ENCODE data around the gene MED13L. TPM values are rescaled to one million over a fixed set of nuclear protein-coding genes. Genes with fewer than 3 reads are reported as not detected.

MED13L gene
- total RNA-seq, 2 donors from 2014 or later = 88.9 to 140 TPM

DNA sequence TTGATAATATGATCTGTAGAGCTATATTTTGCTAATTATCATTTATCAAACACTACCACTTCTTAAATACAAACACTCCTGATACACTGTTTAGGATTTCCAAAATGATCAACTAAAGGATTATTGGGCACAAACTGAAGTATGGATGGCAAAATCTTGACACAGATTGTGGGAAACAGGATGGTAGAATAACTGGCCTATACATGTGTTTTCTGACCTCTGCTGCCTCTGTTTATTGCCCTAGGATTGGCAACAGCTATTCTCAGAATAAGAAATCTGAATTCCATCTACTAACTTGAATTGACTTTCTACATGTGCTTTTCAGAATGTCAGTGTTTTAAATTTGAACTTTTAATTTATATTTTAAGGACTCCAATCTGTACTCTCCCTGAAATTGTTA, 209.1 kb downstream of the MED13L start:
- no peak overlapping the region for H3K4me3 ChIP-seq
- no peak for DNase-seq (ENCODE audit: low spot score)
- peaks cover 3% of the 10 kb centered on the region for H3K4me1 ChIP-seq (replicated peaks)
- H3K36me3 ChIP-seq = no peaks in the 10 kb centered on the region
- no peak overlapping the region for H3K27ac ChIP-seq
- H3K9me3 ChIP-seq = no peaks in the 10 kb centered on the region
- no peaks in the 10 kb centered on the region for H3K27me3 ChIP-seq (replicated peaks; ENCODE audit: insufficient read depth)
- TF ChIP-seq, protein P1, sequence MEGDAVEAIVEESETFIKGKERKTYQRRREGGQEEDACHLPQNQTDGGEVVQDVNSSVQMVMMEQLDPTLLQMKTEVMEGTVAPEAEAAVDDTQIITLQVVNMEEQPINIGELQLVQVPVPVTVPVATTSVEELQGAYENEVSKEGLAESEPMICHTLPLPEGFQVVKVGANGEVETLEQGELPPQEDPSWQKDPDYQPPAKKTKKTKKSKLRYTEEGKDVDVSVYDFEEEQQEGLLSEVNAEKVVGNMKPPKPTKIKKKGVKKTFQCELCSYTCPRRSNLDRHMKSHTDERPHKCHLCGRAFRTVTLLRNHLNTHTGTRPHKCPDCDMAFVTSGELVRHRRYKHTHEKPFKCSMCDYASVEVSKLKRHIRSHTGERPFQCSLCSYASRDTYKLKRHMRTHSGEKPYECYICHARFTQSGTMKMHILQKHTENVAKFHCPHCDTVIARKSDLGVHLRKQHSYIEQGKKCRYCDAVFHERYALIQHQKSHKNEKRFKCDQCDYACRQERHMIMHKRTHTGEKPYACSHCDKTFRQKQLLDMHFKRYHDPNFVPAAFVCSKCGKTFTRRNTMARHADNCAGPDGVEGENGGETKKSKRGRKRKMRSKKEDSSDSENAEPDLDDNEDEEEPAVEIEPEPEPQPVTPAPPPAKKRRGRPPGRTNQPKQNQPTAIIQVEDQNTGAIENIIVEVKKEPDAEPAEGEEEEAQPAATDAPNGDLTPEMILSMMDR (IDR thresholded peaks at IDR 0.05) = no peak
- TF ChIP-seq POLR2AphosphoS5 (IDR thresholded peaks at IDR 0.05) = no peak
- TF ChIP-seq POLR2A (IDR thresholded peaks at IDR 0.05) = no peak
- intact Hi-C loops (cut with DNase I) = no loop called here

DNA sequence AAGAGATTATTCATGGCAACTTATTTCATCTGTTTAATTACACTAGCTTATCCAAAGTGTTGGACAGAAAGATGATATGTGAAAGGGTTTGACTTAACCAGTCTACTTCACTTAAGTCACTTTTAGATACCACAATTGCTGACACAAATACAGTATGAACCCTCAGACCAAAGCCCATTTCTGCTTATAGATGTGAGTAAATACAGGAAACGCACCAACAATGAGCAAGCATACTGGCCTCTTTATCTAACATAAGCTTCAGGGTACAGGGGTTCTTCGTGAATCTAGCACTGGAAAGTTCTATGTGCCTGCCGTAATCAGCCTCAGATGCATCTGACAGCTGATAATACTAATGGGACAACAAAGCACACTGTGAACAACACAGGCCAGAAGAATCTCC, 209.6 kb downstream of the MED13L start:
- Histone ChIP-seq H3K4me1 (replicated peaks) (peaks cover 3% of the 10 kb centered on the region), H3K4me3 (no peak overlapping the region), H3K36me3 (no peaks in the 10 kb centered on the region), H3K27me3 (replicated peaks; ENCODE audit: insufficient read depth) (no peaks in the 10 kb centered on the region), H3K9me3 (no peaks in the 10 kb centered on the region), H3K27ac (no peak overlapping the region)
- no peak for DNase-seq (ENCODE audit: low spot score)
- intact Hi-C loops (cut with DNase I) = no loop called here
- 87% methylated on average over 3 of the region's 3 CpGs for WGBS
- TF ChIP-seq POLR2AphosphoS5 (IDR thresholded peaks at IDR 0.05) = no peak
- TF ChIP-seq, protein P1 (IDR thresholded peaks at IDR 0.05) = no peak
- no peak for TF ChIP-seq POLR2A (IDR thresholded peaks at IDR 0.05)

DNA sequence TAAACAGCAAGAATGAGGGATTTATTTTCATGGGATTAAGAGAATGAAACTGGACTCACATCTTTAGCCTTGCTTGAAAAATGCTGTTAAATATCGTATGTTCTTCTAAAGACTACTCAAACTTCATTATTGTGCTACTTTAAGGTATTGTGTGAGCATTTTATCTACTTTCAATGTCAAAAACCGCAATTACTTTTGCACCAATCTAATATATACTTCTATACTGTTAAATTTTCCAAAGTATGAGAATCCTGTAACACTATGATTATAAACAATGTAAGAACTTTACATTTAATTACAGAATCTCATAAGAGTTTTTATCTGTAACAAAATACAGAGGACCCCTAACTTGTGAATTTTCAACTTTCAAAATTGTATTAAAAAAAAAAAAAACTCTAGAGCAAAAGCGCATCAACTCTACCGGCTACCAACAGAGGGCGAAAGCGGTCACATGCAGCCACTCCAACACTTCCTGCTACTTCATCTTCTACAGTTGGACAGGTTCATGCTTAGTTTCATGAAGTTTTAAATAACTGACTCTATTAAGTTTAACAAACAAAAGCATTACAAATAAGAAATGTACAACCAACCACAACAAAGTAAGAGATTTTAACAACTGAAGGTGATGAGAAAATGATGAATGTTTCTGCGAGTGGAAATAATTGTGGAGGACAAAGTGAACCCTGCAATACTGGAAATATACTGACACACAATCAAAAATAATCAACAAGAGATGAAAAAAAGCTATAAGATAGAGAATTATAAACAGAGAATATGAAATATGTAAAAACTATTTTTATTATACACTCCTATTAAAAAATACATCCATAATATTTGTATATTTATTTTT, 210.9 kb downstream of the MED13L start:
- Histone ChIP-seq H3K4me3 (no peak overlapping the region), H3K9me3 (no peaks in the 10 kb centered on the region), H3K27me3 (replicated peaks; ENCODE audit: insufficient read depth) (no peaks in the 10 kb centered on the region), H3K27ac (no peak overlapping the region), H3K36me3 (no peaks in the 10 kb centered on the region), H3K4me1 (replicated peaks) (peaks cover 3% of the 10 kb centered on the region)
- TF ChIP-seq, protein P1 (IDR thresholded peaks at IDR 0.05) = peak in 3 of 4 experiments; percentile 17 to 26 (median 19)
- TF ChIP-seq POLR2A (IDR thresholded peaks at IDR 0.05) (no peak), POLR2AphosphoS5 (IDR thresholded peaks at IDR 0.05) (no peak)
- intact Hi-C loops (cut with DNase I) = no loop called here
- WGBS = 74% methylated on average over 7 of the region's 7 CpGs
- no peak for DNase-seq (ENCODE audit: low spot score)

DNA sequence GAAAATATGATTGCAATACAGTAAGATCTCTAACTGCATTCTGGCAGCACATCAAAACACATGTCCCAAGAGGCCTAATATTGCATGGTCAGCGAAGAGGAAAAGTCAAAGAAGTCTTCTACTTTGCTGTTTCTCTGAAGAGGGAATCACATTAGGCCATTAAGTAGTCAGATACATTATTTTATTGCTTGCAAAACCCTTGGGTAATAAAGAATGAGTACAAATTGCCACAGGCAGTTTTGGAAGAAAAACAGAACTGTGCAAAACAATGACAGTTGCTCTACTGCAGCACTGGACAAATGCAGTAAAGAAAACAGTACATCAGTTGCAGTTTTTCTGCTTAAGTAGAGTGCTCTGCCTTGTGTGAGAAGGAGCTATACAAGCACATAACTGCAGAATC, 211.9 kb downstream of the MED13L start:
- H3K36me3 ChIP-seq = no peaks in the 10 kb centered on the region
- no peak for DNase-seq (ENCODE audit: low spot score)
- WGBS = 41% methylated on average over 1 of the region's 1 CpG
- intact Hi-C loops (cut with DNase I) = no loop called here
- no peak overlapping the region for H3K4me3 ChIP-seq
- TF ChIP-seq, protein P1 (IDR thresholded peaks at IDR 0.05) = no peak
- TF ChIP-seq POLR2A (IDR thresholded peaks at IDR 0.05) (no peak), POLR2AphosphoS5 (IDR thresholded peaks at IDR 0.05) (no peak)
- H3K9me3 ChIP-seq = no peaks in the 10 kb centered on the region
- no peaks in the 10 kb centered on the region for H3K27me3 ChIP-seq (replicated peaks; ENCODE audit: insufficient read depth)
- H3K4me1 ChIP-seq (replicated peaks) = peaks cover 3% of the 10 kb centered on the region
- no peak overlapping the region for H3K27ac ChIP-seq

DNA sequence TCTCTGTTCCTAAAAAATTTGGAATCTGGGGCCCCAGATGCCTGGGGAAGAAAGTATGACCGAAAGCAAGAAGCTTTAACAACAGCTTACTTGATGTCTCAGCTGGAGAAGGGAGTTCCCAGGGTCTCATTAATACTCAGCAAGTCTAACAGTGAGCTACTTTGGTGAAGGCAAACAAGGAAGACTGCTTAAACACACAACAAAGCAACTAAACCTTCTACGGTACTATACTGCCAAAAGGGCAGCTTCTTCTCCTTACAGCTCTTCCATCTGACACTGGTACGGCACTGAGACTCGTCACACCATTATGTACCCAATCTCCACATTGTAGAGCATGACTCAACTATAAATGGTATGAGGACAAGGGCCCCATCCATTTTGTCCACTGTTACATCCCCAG, 213.0 kb downstream of the MED13L start:
- H3K36me3 ChIP-seq = no peaks in the 10 kb centered on the region
- WGBS = 68% methylated on average over 4 of the region's 4 CpGs
- no peaks in the 10 kb centered on the region for H3K9me3 ChIP-seq
- H3K27ac ChIP-seq = no peak overlapping the region
- no peak overlapping the region for H3K4me3 ChIP-seq
- peaks cover 3% of the 10 kb centered on the region for H3K4me1 ChIP-seq (replicated peaks)
- H3K27me3 ChIP-seq (replicated peaks; ENCODE audit: insufficient read depth) = no peaks in the 10 kb centered on the region
- TF ChIP-seq POLR2AphosphoS5 (IDR thresholded peaks at IDR 0.05) (no peak), POLR2A (IDR thresholded peaks at IDR 0.05) (no peak)
- TF ChIP-seq, protein P1 (IDR thresholded peaks at IDR 0.05) = no peak
- intact Hi-C loops (cut with DNase I) = no loop called here
- no peak for DNase-seq (ENCODE audit: low spot score)
